ENCODE results near the gene PRRT1. TPM values are rescaled to one million over a fixed set of nuclear protein-coding genes. Genes with fewer than 3 reads are reported as not detected.

Gene PRRT1
- total RNA-seq, 1 experiment from 2014 or later, result 12.6 TPM

DNA sequence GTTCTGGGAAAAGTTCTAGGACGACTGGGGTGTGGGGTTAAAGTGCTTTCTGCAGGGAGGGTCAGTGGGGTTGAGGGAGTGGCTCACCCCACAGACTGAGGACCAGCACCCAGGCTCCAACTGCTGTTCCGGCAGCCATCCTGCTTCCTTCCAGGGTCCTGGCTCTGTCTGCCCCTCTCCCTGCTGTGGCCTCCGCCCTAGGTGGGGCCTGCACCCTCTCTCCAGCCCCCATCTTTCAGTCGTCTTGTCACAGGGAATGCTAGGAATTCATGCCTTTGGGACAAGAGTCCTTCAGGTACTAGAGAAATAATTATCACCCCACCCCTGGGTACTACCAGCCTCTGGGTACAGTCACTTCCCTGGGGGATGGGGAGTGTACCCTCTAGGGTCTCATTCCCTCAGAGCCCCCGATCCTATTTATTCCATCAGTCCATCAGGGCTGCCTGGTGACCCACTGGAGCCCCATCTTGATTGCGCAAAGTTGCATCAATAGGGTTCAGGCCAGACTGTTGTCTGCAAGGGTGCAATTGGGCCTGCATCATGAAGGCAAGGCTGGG is 32.4 kb upstream of the PRRT1 start, which contains the start of gene AGER:
AGER (minus strand) TSS at position 170 of the 557 bp plus-strand sequence; CDS start at position 139, 31 bp downstream.
- Histone ChIP-seq H3K4me2 (no peak within 1 kb of the TSS), H2AFZ (no peak within 1 kb of the TSS), H3K9me2 (ENCODE audit: insufficient read depth) (no peaks in the 10 kb centered on the region), H4K20me1 (ENCODE audit: insufficient read depth) (no peaks in the 10 kb centered on the region), H3F3A (ENCODE audit: insufficient read depth, low read depth) (peaks cover 14% of the 10 kb centered on the region; the same call in 1 of the 2 replicates), H3K36me3 (ENCODE audit: low read depth) (peaks cover 10% of the 10 kb centered on the region), H3K27me3 (ENCODE audit: insufficient read depth, low read depth) (no peaks in the 10 kb centered on the region), H3K27ac (no peak within 1 kb of the TSS), H3K79me2 (ENCODE audit: low read depth) (peaks cover 18% of the 10 kb centered on the region), H3K4me1 (replicated peaks; ENCODE audit: insufficient read depth) (peaks cover 13% of the 10 kb centered on the region), H3K9me3 (ENCODE audit: insufficient read depth, low read depth) (no peaks in the 10 kb centered on the region), H3K4me3 (no peak within 1 kb of the TSS)
- intact Hi-C loops (cut with micrococcal nuclease; ENCODE audit: unreplicated experiment), result no loop called here
- ChIA-PET POLR2A (ENCODE audit: unreplicated experiment) (no interaction called here), CTCF (no interaction called here)
- BruUV-seq (replicated peaks), result no TSS peak
- TF ChIP-seq, protein P1, sequence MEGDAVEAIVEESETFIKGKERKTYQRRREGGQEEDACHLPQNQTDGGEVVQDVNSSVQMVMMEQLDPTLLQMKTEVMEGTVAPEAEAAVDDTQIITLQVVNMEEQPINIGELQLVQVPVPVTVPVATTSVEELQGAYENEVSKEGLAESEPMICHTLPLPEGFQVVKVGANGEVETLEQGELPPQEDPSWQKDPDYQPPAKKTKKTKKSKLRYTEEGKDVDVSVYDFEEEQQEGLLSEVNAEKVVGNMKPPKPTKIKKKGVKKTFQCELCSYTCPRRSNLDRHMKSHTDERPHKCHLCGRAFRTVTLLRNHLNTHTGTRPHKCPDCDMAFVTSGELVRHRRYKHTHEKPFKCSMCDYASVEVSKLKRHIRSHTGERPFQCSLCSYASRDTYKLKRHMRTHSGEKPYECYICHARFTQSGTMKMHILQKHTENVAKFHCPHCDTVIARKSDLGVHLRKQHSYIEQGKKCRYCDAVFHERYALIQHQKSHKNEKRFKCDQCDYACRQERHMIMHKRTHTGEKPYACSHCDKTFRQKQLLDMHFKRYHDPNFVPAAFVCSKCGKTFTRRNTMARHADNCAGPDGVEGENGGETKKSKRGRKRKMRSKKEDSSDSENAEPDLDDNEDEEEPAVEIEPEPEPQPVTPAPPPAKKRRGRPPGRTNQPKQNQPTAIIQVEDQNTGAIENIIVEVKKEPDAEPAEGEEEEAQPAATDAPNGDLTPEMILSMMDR (conservative IDR thresholded peaks at IDR 0.05), result no peak
- no peak for TF ChIP-seq EZH2 (IDR thresholded peaks at IDR 0.05; ENCODE audit: low read depth)
- no peak for DNase-seq

DNA sequence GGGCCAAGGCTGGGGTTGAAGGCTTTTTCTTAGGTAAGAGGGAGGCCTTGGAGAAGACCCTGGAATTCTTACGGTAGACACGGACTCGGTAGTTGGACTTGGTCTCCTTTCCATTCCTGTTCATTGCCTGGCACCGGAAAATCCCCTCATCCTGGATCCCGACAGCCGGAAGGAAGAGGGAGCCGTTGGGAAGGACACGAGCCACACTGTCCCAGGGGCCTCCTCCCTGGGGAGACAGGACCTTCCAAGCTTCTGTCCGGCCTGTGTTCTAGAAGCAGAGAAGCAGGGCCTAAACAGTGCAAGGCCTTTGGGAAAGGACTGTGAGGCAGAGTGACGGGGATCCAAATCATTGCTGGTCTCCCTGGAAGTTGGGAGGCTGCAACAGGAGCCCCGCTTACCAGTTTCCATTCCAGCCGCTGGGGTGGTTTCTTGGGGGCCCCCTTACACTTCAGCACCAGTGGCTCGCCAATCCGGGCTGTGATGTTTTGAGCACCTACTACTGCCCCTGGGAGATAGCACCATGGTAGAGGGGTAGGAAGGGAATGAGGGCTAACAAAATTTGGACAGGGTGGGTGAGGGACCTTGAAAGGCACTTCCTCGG is 31.8 kb upstream of the PRRT1 start:
- Histone ChIP-seq H3K36me3 (ENCODE audit: low read depth) (peaks cover 10% of the 10 kb centered on the region), H3K79me2 (ENCODE audit: low read depth) (peaks cover 18% of the 10 kb centered on the region), H3F3A (ENCODE audit: insufficient read depth, low read depth) (peaks cover 14% of the 10 kb centered on the region; the same call in 1 of the 2 replicates), H3K4me1 (replicated peaks; ENCODE audit: insufficient read depth) (peaks cover 10% of the 10 kb centered on the region), H2AFZ (no peak overlapping the region), H3K9me3 (ENCODE audit: insufficient read depth, low read depth) (no peaks in the 10 kb centered on the region), H3K4me3 (no peak overlapping the region), H3K27ac (no peak overlapping the region), H3K4me2 (no peak overlapping the region), H3K27me3 (ENCODE audit: insufficient read depth, low read depth) (no peaks in the 10 kb centered on the region), H3K9me2 (ENCODE audit: insufficient read depth) (no peaks in the 10 kb centered on the region), H4K20me1 (ENCODE audit: insufficient read depth) (no peaks in the 10 kb centered on the region)
- TF ChIP-seq, protein P1 (conservative IDR thresholded peaks at IDR 0.05), result no peak
- no peak for TF ChIP-seq EZH2 (IDR thresholded peaks at IDR 0.05; ENCODE audit: low read depth)
- BruUV-seq (replicated peaks), result no TSS peak
- ChIA-PET POLR2A (ENCODE audit: unreplicated experiment) (no interaction called here), CTCF (no interaction called here)
- DNase-seq, result no peak
- intact Hi-C loops (cut with micrococcal nuclease; ENCODE audit: unreplicated experiment), result no loop called here

DNA sequence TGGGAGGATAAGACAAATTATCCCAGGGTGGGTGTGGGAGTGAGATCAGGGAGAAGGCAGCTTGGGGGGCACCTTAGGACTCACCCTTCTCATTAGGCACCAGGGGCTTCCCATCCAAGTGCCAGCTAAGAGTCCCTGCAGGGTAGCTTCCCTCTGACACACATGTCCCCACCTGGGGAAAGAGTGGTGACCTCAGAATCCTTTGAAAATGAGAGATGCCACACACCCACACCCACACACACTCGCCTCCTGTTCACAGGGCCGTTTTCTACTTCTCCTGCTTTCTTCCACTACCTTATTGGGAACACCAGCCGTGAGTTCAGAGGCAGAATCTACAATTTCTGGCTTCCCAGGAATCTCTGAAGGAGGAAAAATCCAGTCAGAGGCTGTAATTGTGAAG is 31.3 kb upstream of the PRRT1 start:
- H4K20me1 ChIP-seq (ENCODE audit: insufficient read depth), result no peaks in the 10 kb centered on the region
- no peak overlapping the region for H2AFZ ChIP-seq
- no peak overlapping the region for H3K27ac ChIP-seq
- no peaks in the 10 kb centered on the region for H3K9me3 ChIP-seq (ENCODE audit: insufficient read depth, low read depth)
- H3K4me2 ChIP-seq, result no peak overlapping the region
- ChIA-PET CTCF (no interaction called here), POLR2A (ENCODE audit: unreplicated experiment) (no interaction called here)
- peaks cover 14% of the 10 kb centered on the region; the same call in 1 of the 2 replicates for H3F3A ChIP-seq (ENCODE audit: insufficient read depth, low read depth)
- TF ChIP-seq EZH2 (IDR thresholded peaks at IDR 0.05; ENCODE audit: low read depth), result no peak
- TF ChIP-seq, protein P1 (conservative IDR thresholded peaks at IDR 0.05), result no peak
- peaks cover 13% of the 10 kb centered on the region for H3K79me2 ChIP-seq (ENCODE audit: low read depth)
- H3K36me3 ChIP-seq (ENCODE audit: low read depth), result peaks cover 10% of the 10 kb centered on the region
- no peaks in the 10 kb centered on the region for H3K9me2 ChIP-seq (ENCODE audit: insufficient read depth)
- H3K4me1 ChIP-seq (replicated peaks; ENCODE audit: insufficient read depth), result peaks cover 8% of the 10 kb centered on the region; the same call in 1 of the 2 replicates
- BruUV-seq (replicated peaks), result no TSS peak
- intact Hi-C loops (cut with micrococcal nuclease; ENCODE audit: unreplicated experiment), result no loop called here
- H3K27me3 ChIP-seq (ENCODE audit: insufficient read depth, low read depth), result no peaks in the 10 kb centered on the region
- no peak for DNase-seq
- no peak overlapping the region for H3K4me3 ChIP-seq

Data from PC-9 (cell line).